KOPT-K1 (cell line): Measurements from ENCODE around the gene DYNC1H1.

Source experiments
- H3K27ac ChIP-seq: fragments of 200-600 bp; sonication (generic); 2 replicates; pipeline ENCODE4 v1.5.1; 2016; ENCODE audit warnings: antibody characterized with exemption, mild to moderate bottlenecking, low read depth, low read length; ENCODE audit not compliant: poor library complexity, severe bottlenecking
- H3K36me3 ChIP-seq: fragments of 200-600 bp; sonication (generic); 2 replicates; pipeline ENCODE4 v1.5.1; 2017; ENCODE audit warnings: antibody characterized with exemption, mild to moderate bottlenecking, low read length, moderate library complexity; ENCODE audit not compliant: insufficient read depth
- H3K9me3 ChIP-seq: fragments of 200-600 bp; sonication (generic); 2 replicates; pipeline ENCODE4 v1.5.1; 2017; ENCODE audit warnings: antibody characterized with exemption, low read length, mild to moderate bottlenecking; ENCODE audit not compliant: insufficient read depth, poor library complexity, severe bottlenecking

The DYNC1H1 gene

DNA sequence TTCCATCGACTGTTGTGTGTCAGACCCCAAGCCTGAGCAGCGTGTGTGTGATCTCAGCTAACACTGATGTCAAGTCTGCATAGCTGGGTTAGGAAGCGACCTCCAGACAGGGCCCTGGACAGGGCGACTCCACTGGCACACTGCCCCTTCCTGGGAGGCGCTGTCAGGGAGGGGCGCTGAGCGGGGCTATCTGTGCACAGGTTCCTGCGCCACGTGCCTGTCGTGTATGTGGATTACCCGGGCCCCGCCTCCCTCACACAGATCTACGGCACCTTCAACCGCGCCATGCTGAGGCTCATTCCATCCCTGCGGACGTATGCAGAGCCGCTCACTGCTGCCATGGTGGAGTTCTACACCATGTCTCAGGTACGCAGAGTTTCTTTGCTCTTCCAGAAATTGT, 53.9 kb downstream of the DYNC1H1 start:
- Histone ChIP-seq H3K36me3 (peaks cover 93% of the 10 kb centered on the region), H3K9me3 (no peaks in the 10 kb centered on the region), H3K27ac (peak overlapping the region; percentile 92)

GRCh38 chr14:102019006-102019540, 54.7 kb downstream of the DYNC1H1 start:
- peaks cover 93% of the 10 kb centered on the region for H3K36me3 ChIP-seq
- H3K9me3 ChIP-seq: no peaks in the 10 kb centered on the region
- H3K27ac ChIP-seq: peak overlapping the region; percentile 92

- no peaks in the 10 kb centered on the region for H3K9me3 ChIP-seq
- peak overlapping the region; percentile 92 for H3K27ac ChIP-seq
Measured at GRCh38 chr14:102020058-102020971, 55.9 kb downstream of the DYNC1H1 start.

DNA sequence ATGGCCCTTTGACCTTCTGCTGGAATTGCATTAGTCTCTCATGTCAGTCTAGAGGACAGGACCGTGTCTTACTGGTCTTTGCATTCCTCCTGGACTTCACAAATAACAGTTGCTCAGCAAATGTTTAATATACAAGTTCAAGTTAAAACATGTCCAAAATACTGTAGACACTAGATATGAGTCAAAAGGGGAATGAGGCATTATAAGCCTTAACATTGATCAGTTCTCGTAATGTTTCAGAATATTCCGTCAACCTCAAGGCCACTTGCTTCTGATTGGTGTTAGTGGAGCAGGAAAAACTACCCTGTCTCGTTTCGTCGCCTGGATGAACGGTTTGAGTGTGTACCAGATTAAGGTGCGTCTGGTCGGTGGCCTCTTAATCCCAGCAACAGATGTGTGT, 62.6 kb downstream of the DYNC1H1 start:
- peaks cover 98% of the 10 kb centered on the region for H3K36me3 ChIP-seq

More at GRCh38 chr14:102020058-102020971, 55.9 kb downstream of the DYNC1H1 start:
- peaks cover 92% of the 10 kb centered on the region for H3K36me3 ChIP-seq

DNA sequence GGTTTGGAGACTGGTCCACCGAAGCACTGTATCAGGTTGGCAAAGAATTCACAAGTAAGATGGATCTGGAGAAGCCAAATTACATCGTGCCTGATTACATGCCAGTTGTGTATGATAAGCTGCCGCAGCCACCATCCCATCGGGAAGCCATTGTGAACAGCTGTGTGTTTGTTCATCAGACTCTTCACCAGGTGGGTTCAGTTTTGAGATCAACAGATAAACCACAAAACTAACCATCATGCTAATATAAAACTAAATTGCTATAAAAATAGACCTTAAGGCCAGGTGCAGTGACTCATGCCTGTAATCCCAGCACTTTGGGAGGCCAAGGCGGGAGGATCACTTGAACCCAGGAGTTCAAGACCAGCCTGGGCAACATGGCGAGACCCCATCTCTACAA, 63.6 kb downstream of the DYNC1H1 start:
- no peaks in the 10 kb centered on the region for H3K9me3 ChIP-seq
- no peak overlapping the region for H3K27ac ChIP-seq
- peaks cover 99% of the 10 kb centered on the region for H3K36me3 ChIP-seq

More for the DNA sequence above, 62.6 kb downstream of the DYNC1H1 start:
- peak overlapping the region; percentile 1 for H3K27ac ChIP-seq
- H3K9me3 ChIP-seq: no peaks in the 10 kb centered on the region

DNA sequence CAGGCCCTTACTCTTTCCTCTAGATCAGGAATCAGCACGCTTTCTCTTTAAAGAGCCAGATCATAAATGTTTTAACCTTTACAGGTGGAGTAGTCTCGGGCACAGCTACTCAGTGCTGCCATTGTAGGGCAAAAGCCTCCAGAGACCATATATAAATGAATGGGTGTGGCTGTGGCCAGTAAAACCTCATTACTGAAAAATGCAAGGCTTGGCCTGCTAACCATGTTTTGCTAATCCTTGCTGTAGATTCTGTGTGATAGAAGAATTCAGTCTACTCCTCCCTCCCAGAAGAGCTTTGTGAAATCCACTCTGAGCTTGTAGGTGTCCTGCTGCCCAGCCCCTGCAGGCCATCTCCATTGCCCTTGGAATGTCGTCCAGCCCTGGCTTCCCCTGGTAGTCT, 64.4 kb downstream of the DYNC1H1 start:
- Histone ChIP-seq H3K36me3 (peaks cover 99% of the 10 kb centered on the region), H3K27ac (no peak overlapping the region), H3K9me3 (no peaks in the 10 kb centered on the region)

DNA sequence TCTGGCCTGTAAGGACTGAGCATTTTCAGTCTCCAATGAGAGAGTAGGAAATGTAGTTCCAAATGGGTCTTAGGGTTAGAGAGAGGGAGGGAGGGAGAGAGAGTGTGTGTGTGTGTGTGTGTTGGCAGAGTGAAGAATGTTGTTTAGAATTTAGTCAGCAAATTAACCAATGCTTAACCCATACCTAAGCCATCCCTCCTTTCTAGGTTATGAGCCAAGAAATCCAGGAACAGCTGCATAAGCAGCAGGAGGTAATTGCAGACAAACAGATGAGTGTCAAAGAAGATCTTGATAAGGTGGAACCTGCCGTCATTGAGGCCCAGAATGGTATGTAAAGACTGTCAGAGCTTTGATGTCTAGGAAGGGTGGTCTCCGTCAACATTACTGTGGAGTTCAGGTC, 65.6 kb downstream of the DYNC1H1 start:
- Histone ChIP-seq H3K27ac (no peak overlapping the region), H3K9me3 (no peaks in the 10 kb centered on the region), H3K36me3 (peaks cover 100% of the 10 kb centered on the region)

DNA sequence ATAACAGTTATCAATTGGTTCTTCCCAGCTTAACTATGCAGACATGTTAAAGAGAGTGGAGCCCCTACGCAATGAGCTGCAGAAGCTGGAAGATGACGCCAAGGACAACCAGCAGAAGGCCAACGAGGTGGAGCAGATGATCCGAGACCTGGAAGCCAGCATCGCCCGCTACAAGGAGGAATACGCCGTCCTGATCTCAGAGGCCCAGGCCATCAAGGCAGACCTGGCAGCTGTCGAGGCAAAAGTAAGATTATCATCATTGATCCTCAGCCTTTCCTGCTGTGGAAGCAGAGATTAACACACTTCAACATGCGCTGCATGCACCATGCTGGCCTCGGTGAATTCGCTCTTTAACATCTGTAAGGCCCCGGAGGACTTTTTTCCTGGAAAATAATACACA, 68.9 kb downstream of the DYNC1H1 start:
- Histone ChIP-seq H3K27ac (no peak overlapping the region), H3K36me3 (peaks cover 100% of the 10 kb centered on the region), H3K9me3 (no peaks in the 10 kb centered on the region)

DNA sequence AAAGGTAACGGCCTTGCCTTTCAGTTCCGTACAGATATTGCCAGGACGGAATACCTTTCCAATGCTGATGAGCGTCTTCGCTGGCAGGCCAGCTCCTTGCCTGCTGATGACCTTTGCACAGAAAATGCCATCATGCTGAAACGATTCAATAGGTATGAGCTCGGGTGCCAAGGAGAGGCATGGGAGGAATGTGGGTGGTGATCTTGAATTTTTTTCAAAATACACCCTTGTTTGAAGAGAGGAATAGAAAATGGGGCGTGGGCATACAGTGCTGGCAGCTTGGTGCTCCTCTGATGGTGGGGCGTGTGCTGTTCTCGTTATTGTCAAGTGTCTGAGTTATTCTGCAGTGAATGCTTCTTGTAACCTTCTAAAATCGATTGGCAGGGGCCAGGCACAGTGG, 69.9 kb downstream of the DYNC1H1 start:
- H3K9me3 ChIP-seq: no peaks in the 10 kb centered on the region
- no peak overlapping the region for H3K27ac ChIP-seq

GRCh38 chr14:102035914-102036313, 71.5 kb downstream of the DYNC1H1 start:
- H3K9me3 ChIP-seq: no peaks in the 10 kb centered on the region
- H3K36me3 ChIP-seq: peaks cover 100% of the 10 kb centered on the region
- no peak overlapping the region for H3K27ac ChIP-seq

More for the DNA sequence above, 69.9 kb downstream of the DYNC1H1 start:
- H3K36me3 ChIP-seq: peaks cover 100% of the 10 kb centered on the region

GRCh38 chr14:102037686-102038085, 73.3 kb downstream of the DYNC1H1 start:
- no peaks in the 10 kb centered on the region for H3K9me3 ChIP-seq
- peaks cover 100% of the 10 kb centered on the region for H3K36me3 ChIP-seq
- H3K27ac ChIP-seq: no peak overlapping the region

DNA sequence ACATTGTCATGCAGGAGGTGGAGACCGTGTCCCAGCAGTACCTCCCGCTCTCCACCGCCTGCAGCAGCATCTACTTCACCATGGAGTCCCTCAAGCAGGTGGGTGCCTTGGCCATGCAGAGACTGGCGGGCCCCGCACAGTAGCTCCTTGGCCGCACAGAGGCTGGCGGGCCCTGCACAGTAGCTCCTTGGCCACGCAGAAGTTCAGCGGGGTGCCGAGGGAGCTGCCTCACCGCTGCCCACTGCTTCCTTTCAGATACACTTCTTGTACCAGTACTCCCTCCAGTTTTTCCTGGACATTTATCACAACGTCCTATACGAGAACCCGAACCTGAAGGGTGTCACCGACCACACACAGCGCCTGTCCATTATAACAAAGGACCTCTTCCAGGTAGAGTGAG, 74.8 kb downstream of the DYNC1H1 start:
- H3K36me3 ChIP-seq: peaks cover 100% of the 10 kb centered on the region
- H3K27ac ChIP-seq: no peak overlapping the region
- H3K9me3 ChIP-seq: no peaks in the 10 kb centered on the region

- Histone ChIP-seq H3K27ac (no peak overlapping the region), H3K9me3 (no peaks in the 10 kb centered on the region), H3K36me3 (peaks cover 100% of the 10 kb centered on the region)
Measured at GRCh38 chr14:102040153-102040552, 75.8 kb downstream of the DYNC1H1 start.

DNA sequence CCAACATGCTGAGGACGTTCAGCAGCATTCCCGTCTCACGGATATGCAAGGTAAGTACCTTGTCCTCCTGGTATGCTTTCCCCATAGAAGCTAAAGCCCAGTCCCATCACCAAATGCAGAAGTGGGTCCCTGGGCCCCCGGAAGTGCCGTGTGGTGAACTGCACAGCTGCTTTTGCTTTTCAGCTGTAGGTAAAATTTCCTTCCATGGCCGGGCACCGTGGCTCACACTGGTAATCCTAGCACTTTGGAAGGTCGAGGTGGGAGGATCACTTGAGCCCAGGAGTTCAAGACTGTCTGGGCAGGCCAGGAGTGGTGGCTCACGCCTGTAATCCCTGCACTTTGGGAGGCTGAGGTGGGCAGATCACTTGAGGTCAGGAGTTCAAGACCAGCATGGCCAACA, 78.3 kb downstream of the DYNC1H1 start:
- H3K36me3 ChIP-seq: peaks cover 100% of the 10 kb centered on the region
- H3K9me3 ChIP-seq: no peaks in the 10 kb centered on the region
- H3K27ac ChIP-seq: no peak overlapping the region

- Histone ChIP-seq H3K36me3 (peaks cover 100% of the 10 kb centered on the region), H3K9me3 (no peaks in the 10 kb centered on the region), H3K27ac (no peak overlapping the region)
Measured at GRCh38 chr14:102043251-102044025, 79.1 kb downstream of the DYNC1H1 start.
